HEK293T (cell line): ENCODE measurements around the gene SIPA1L3.

ENCODE experiments used
- BHLHE40 ChIP-seq: fragments of 450-650 bp; IDR thresholded peaks from 2 replicates; pipeline ENCODE4 v1.6.1; 2016; ENCODE audit warnings: mild to moderate bottlenecking, moderate library complexity, borderline replicate concordance
- ELF4 ChIP-seq: fragments of 450-650 bp; IDR thresholded peaks from 2 replicates; pipeline ENCODE4 v1.6.1; 2017; ENCODE audit warnings: antibody characterized with exemption
- SP1 ChIP-seq: fragments of 450-650 bp; IDR thresholded peaks from 2 replicates; pipeline ENCODE4 v1.6.1; 2017
- SUZ12 ChIP-seq: fragments of 450-650 bp; IDR thresholded peaks from 2 replicates; pipeline ENCODE4 v1.6.1; 2016; ENCODE audit warnings: mild to moderate bottlenecking

GRCh38 chr19:37953171-37953917 is 46.3 kb downstream of the SIPA1L3 start:
- TF ChIP-seq ELF4 (no peak), SP1 (no peak), BHLHE40 (no peak), SUZ12 (no peak)
